GM23338 (cell line): ENCODE measurements around the gene MAST4. TPM values are rescaled to one million over a fixed set of nuclear protein-coding genes. Genes with fewer than 3 reads are reported as not detected.

Experiments
- ATAC-seq: fragments of 200-7000 bp; cut with Tn5 transposase; 3 replicates; pipeline ENCODE4 v1.9.1; 2020
- DNase-seq: peaks from one replicate; pipeline ENCODE4 v3.0.0-alpha.2; 2015; ENCODE audit warnings: low spot score
- H2AFZ ChIP-seq: fragments of 200-600 bp; sonication (generic); 2 replicates; pipeline ENCODE4 v1.8.0; 2016; ENCODE audit warnings: antibody characterized with exemption, mild to moderate bottlenecking, moderate library complexity
- H3F3A ChIP-seq: fragments of 200-600 bp; sonication (generic); replicated peaks from 2 replicates; pipeline ENCODE4 v1.8.0; 2017; ENCODE audit warnings: antibody characterized with exemption, mixed run types, low read depth
- H3K27ac ChIP-seq: fragments of 200-600 bp; sonication (generic); 2 replicates; pipeline ENCODE4 v1.6.1; 2016; ENCODE audit warnings: low read depth
- H3K27me3 ChIP-seq: fragments of 200-600 bp; sonication (generic); 2 replicates; pipeline ENCODE4 v1.8.0; 2016; ENCODE audit warnings: mild to moderate bottlenecking, mixed run types, moderate library complexity; ENCODE audit not compliant: insufficient read depth
- H3K36me3 ChIP-seq: fragments of 200-600 bp; sonication (generic); 2 replicates; pipeline ENCODE4 v1.8.0; 2016; ENCODE audit warnings: mild to moderate bottlenecking; ENCODE audit not compliant: insufficient read depth
- H3K4me1 ChIP-seq: fragments of 200-600 bp; sonication (generic); 2 replicates; pipeline ENCODE4 v1.8.0; 2016; ENCODE audit warnings: mild to moderate bottlenecking, moderate library complexity; ENCODE audit not compliant: insufficient read depth
- H3K4me2 ChIP-seq: fragments of 200-600 bp; sonication (generic); 2 replicates; pipeline ENCODE4 v1.7.1; 2017; ENCODE audit warnings: mixed run types
- H3K4me3 ChIP-seq: fragments of 200-600 bp; sonication (generic); 2 replicates; pipeline ENCODE4 v1.6.1; 2016; ENCODE audit warnings: mixed run types
- H3K79me2 ChIP-seq: fragments of 200-600 bp; sonication (generic); replicated peaks from 2 replicates; pipeline ENCODE4 v1.8.0; 2017; ENCODE audit warnings: mild to moderate bottlenecking; ENCODE audit not compliant: insufficient read depth
- H3K9me2 ChIP-seq: fragments of 200-600 bp; sonication (generic); 2 replicates; pipeline ENCODE4 v1.8.0; 2017; ENCODE audit not compliant: insufficient read depth
- H4K20me1 ChIP-seq: fragments of 200-600 bp; sonication (generic); replicated peaks from 2 replicates; pipeline ENCODE4 v1.8.0; 2017; ENCODE audit warnings: mild to moderate bottlenecking; ENCODE audit not compliant: insufficient read depth
- H3K27ac Mint-ChIP-seq: 2 replicates; pipeline ENCODE4 v1.8.0; 2020; ENCODE audit warnings: inconsistent platforms, mild to moderate bottlenecking, moderate library complexity, mixed read lengths
- H3K27me3 Mint-ChIP-seq: 3 replicates; pipeline ENCODE4 v1.8.0; 2022; ENCODE audit warnings: low read depth, mild to moderate bottlenecking, moderate library complexity, mixed read lengths, inconsistent platforms; ENCODE audit not compliant: insufficient read depth, poor library complexity
- H3K36me3 Mint-ChIP-seq: 3 replicates; pipeline ENCODE4 v1.8.0; 2021; ENCODE audit warnings: low read depth, mild to moderate bottlenecking, inconsistent platforms, moderate library complexity, mixed read lengths
- H3K4me1 Mint-ChIP-seq: 3 replicates; pipeline ENCODE4 v1.8.0; 2020; ENCODE audit warnings: mild to moderate bottlenecking, inconsistent platforms, mixed read lengths
- H3K4me3 Mint-ChIP-seq: 3 replicates; pipeline ENCODE4 v1.8.0; 2021; ENCODE audit warnings: moderate library complexity, mild to moderate bottlenecking, inconsistent platforms, mixed read lengths
- H3K9me3 Mint-ChIP-seq: 3 replicates; pipeline ENCODE4 v1.8.0; 2020; ENCODE audit warnings: moderate library complexity, mild to moderate bottlenecking, inconsistent platforms, mixed read lengths
- CREB1 ChIP-seq: fragments of 250-450 bp; sonication (Bioruptor Pico); IDR thresholded peaks from 2 replicates; pipeline ENCODE4 v1.5.0; 2020; ENCODE audit warnings: low read depth, mild to moderate bottlenecking, moderate library complexity
- CTCF ChIP-seq, 2 experiments: fragments of 200-600 bp in 1 of 2; sonication (generic) in 1 of 2; conservative IDR thresholded peaks; 2 replicates each; pipeline versions ENCODE4 v1.5.1 to v1.6.1; 2016 to 2017; ENCODE audit warnings: antibody characterized with exemption in 2 of 2, low read depth in 2 of 2, mild to moderate bottlenecking in 2 of 2, moderate library complexity in 1 of 2
- EZH2 ChIP-seq: fragments of 200-600 bp; sonication (generic); IDR thresholded peaks from one replicate; pipeline ENCODE4 v1.8.0; 2017; ENCODE audit warnings: antibody characterized with exemption, mild to moderate bottlenecking, low read depth; ENCODE audit not compliant: unreplicated experiment
- EZH2phosphoT487 ChIP-seq: fragments of 200-600 bp; sonication (generic); IDR thresholded peaks from one replicate; pipeline ENCODE4 v1.8.1; 2018; ENCODE audit warnings: antibody characterized with exemption; ENCODE audit not compliant: unreplicated experiment
- JUNB ChIP-seq: IDR thresholded peaks from one replicate; pipeline ENCODE4 v1.6.1; 2016; ENCODE audit warnings: antibody characterized with exemption; ENCODE audit not compliant: unreplicated experiment
- NANOG ChIP-seq: IDR thresholded peaks from 2 replicates; pipeline ENCODE4 v1.6.1; 2016; ENCODE audit warnings: antibody characterized with exemption, borderline replicate concordance
- POLR2AphosphoS5 ChIP-seq: IDR thresholded peaks from 2 replicates; pipeline ENCODE4 v1.6.1; 2016; ENCODE audit warnings: antibody characterized with exemption, low read depth
- REST ChIP-seq: IDR thresholded peaks from one replicate; pipeline ENCODE4 v1.6.1; 2018; ENCODE audit warnings: antibody characterized with exemption; ENCODE audit not compliant: unreplicated experiment
- STAT1 ChIP-seq: IDR thresholded peaks from one replicate; pipeline ENCODE4 v1.6.1; 2016; ENCODE audit warnings: antibody characterized with exemption; ENCODE audit not compliant: unreplicated experiment
- ZNF114 ChIP-seq: fragments of 250-450 bp; sonication (Bioruptor Pico); IDR thresholded peaks from 2 replicates; pipeline ENCODE4 v1.5.0; 2020; ENCODE audit warnings: mild to moderate bottlenecking, moderate library complexity
- ZNF331 ChIP-seq: fragments of 250-450 bp; sonication (Bioruptor Pico); IDR thresholded peaks from 2 replicates; pipeline ENCODE4 v1.5.0; 2020; ENCODE audit warnings: low read depth, mild to moderate bottlenecking, moderate library complexity
- ZNF462 ChIP-seq: fragments of 250-450 bp; sonication (Bioruptor Pico); IDR thresholded peaks from 2 replicates; pipeline ENCODE4 v1.5.0; 2020; ENCODE audit warnings: mild to moderate bottlenecking, moderate library complexity
- polyA plus RNA-seq: library from polyadenylated mRNA; unstranded; fragments of >200 nt; fragmentation: Nextera tagmentation; extraction: Ambion mirVana; gene quantifications from 2 replicates; pipeline ENCODE4 v1.2.1, GENCODE V29; 2016
- total RNA-seq: library from RNA; depleted of rRNA; stranded (reverse); fragments of >200 nt; shearing (Covaris generic); gene quantifications from 2 replicates; pipeline ENCODE4 v1.2.3, GENCODE V29; 2014
- TF ChIP-seq, protein P1 (sequence below): IDR thresholded peaks from 2 replicates; pipeline ENCODE4 v1.6.1; 2016; ENCODE audit warnings: antibody characterized with exemption

Gene MAST4
- total and polyA plus RNA-seq, 2 experiments from 2014 or later: 3.6 to 8.5 TPM

DNA sequence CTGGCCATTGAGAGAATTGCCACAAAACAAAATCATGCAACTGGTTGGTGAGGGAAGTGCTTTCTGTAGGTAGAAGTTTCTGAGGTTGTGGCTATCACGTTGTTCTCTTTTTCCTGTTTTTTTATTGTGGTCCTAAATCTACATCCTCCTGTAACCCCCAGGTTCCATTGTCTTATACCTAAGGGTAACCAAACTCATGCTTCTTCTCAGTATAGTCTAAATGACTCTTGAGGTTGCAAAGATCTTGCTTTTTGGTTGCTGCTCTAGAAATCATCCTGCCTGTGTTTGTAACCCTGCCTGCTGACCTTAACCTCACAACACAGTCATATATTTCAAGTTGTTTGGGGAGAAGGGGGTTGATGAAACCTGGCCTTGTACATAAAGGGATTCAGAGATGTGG lies 327.3 kb downstream of the MAST4 start:
- H3K4me3 Mint-ChIP-seq: no peak overlapping the region
- no peaks in the 10 kb centered on the region; the same call in 2 of the 3 replicates for H3K9me3 Mint-ChIP-seq

More for the DNA sequence above, 327.3 kb downstream of the MAST4 start:
- Histone ChIP-seq H3K27ac (no peak overlapping the region), H3K4me3 (no peak overlapping the region), H3K79me2 (no peaks in the 10 kb centered on the region), H3K9me2 (no peaks in the 10 kb centered on the region), H3F3A (no peaks in the 10 kb centered on the region), H2AFZ (no peak overlapping the region), H4K20me1 (no peaks in the 10 kb centered on the region), H3K27me3 (no peaks in the 10 kb centered on the region), H3K36me3 (no peaks in the 10 kb centered on the region), H3K4me2 (no peak overlapping the region), H3K4me1 (no peaks in the 10 kb centered on the region)
- H3K36me3 Mint-ChIP-seq: no peaks in the 10 kb centered on the region
- TF ChIP-seq ZNF331 (CRISPR knock-in tag) (no peak), ZNF462 (CRISPR knock-in tag) (no peak), JUNB (no peak), POLR2AphosphoS5 (no peak), NANOG (no peak), ZNF114 (CRISPR knock-in tag) (no peak), EZH2 (no peak), STAT1 (no peak), CREB1 (CRISPR knock-in tag) (no peak), EZH2phosphoT487 (no peak), CTCF (conservative IDR thresholded peaks at IDR 0.05; ENCODE audit: low read depth in 2 of 2) (no peak), REST (no peak)
- TF ChIP-seq, protein P1, sequence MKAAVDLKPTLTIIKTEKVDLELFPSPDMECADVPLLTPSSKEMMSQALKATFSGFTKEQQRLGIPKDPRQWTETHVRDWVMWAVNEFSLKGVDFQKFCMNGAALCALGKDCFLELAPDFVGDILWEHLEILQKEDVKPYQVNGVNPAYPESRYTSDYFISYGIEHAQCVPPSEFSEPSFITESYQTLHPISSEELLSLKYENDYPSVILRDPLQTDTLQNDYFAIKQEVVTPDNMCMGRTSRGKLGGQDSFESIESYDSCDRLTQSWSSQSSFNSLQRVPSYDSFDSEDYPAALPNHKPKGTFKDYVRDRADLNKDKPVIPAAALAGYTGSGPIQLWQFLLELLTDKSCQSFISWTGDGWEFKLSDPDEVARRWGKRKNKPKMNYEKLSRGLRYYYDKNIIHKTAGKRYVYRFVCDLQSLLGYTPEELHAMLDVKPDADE: no peak
- no peak for DNase-seq
- ATAC-seq: no peak
- no peak overlapping the region for H3K27ac Mint-ChIP-seq
- no peaks in the 10 kb centered on the region for H3K4me1 Mint-ChIP-seq
- peaks cover 3% of the 10 kb centered on the region for H3K27me3 Mint-ChIP-seq
